Measurements from ENCODE around the gene DCP1A. TPM values are rescaled to one million over a fixed set of nuclear protein-coding genes. Genes with fewer than 3 reads are reported as not detected.

The DCP1A gene
- total RNA-seq, 2 experiments from 2014 or later = 21.8 to 23.2 TPM

DNA sequence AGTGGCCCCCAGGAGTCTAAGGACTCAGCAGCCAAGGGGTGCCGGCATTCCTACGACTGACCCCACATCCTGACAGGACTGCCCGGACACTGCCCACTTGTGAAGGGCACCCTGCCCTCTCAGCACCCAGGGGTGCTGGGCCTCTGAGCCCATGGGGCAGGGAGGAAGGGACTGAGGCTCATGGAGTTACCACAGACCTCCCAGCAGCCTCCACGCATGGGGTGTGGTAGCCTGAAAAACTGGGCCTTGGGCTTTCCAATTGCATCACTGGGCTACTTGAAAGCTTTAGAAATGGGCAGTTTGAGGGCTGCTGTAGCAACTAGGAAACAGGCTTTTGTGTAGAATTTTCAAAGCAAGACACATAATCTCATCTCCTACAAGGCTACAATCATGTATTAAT, 104.7 kb downstream of the DCP1A start:
- H3K79me2 ChIP-seq (ENCODE audit: insufficient read depth, low read depth, low read length) = peaks cover 61% of the 10 kb centered on the region
- no TSS peak for BruUV-seq (replicated peaks)

DNA sequence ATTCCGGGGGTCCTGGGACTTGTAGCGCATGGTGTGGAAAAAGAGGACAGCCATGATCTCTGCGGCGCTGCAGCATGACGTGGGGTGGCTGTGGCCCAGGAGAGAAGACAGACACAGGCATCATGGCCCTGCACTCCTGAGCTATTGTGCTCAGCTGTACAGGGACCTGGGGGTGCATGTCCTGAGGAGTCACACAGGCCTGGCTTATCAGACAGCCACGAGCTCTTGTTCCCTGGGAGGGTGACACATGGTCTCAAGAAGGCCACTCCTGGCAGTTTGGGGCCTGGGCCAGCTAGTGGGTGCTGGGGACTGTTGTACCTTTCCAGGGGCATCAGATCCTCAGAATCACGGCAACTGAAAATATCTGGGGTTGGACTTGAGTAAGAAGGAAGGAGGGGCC, 105.2 kb downstream of the DCP1A start:
- H3K27ac ChIP-seq (ENCODE audit: low read depth, low read length, poor library complexity, severe bottlenecking) = no peak overlapping the region
- H3K4me1 ChIP-seq (ENCODE audit: insufficient read depth, low read length, poor library complexity, severe bottlenecking) = no peaks in the 10 kb centered on the region
- H2AFZ ChIP-seq (ENCODE audit: low read length) = no peak overlapping the region
- H3K36me3 ChIP-seq (ENCODE audit: insufficient read depth, low read length) = peaks cover 88% of the 10 kb centered on the region
- H4K20me1 ChIP-seq (ENCODE audit: insufficient read depth, low read length) = peaks cover 18% of the 10 kb centered on the region
- peaks cover 56% of the 10 kb centered on the region for H3K79me2 ChIP-seq (ENCODE audit: insufficient read depth, low read depth, low read length)
- intact Hi-C loops (cut with micrococcal nuclease; ENCODE audit: unreplicated experiment) = no loop called here
- BruUV-seq (replicated peaks) = no TSS peak
- TF ChIP-seq, protein P1, sequence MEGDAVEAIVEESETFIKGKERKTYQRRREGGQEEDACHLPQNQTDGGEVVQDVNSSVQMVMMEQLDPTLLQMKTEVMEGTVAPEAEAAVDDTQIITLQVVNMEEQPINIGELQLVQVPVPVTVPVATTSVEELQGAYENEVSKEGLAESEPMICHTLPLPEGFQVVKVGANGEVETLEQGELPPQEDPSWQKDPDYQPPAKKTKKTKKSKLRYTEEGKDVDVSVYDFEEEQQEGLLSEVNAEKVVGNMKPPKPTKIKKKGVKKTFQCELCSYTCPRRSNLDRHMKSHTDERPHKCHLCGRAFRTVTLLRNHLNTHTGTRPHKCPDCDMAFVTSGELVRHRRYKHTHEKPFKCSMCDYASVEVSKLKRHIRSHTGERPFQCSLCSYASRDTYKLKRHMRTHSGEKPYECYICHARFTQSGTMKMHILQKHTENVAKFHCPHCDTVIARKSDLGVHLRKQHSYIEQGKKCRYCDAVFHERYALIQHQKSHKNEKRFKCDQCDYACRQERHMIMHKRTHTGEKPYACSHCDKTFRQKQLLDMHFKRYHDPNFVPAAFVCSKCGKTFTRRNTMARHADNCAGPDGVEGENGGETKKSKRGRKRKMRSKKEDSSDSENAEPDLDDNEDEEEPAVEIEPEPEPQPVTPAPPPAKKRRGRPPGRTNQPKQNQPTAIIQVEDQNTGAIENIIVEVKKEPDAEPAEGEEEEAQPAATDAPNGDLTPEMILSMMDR (conservative IDR thresholded peaks at IDR 0.05; ENCODE audit: low read length) = no peak
- TF ChIP-seq EZH2phosphoT487 (IDR thresholded peaks at IDR 0.05; ENCODE audit: borderline replicate concordance, low read depth, low read length) = no peak
- no peak overlapping the region for H3K4me2 ChIP-seq (ENCODE audit: low read length)
- no peak for DNase-seq (ENCODE audit: low spot score)
- no peak overlapping the region for H3K4me3 ChIP-seq (ENCODE audit: low read depth, low read length, poor library complexity, severe bottlenecking)
- H3K9me2 ChIP-seq (ENCODE audit: insufficient read depth, low read length) = no peaks in the 10 kb centered on the region
- CTCF ChIA-PET (ENCODE audit: unreplicated experiment) = no interaction called here
- H3K9me3 ChIP-seq (ENCODE audit: low read length) = no peaks in the 10 kb centered on the region
- POLR2A ChIA-PET = no interaction called here

More for the DNA sequence above, 104.7 kb downstream of the DCP1A start:
- Histone ChIP-seq H4K20me1 (ENCODE audit: insufficient read depth, low read length) (peaks cover 21% of the 10 kb centered on the region), H2AFZ (ENCODE audit: low read length) (no peak overlapping the region), H3K4me1 (ENCODE audit: insufficient read depth, low read length, poor library complexity, severe bottlenecking) (peaks cover 3% of the 10 kb centered on the region), H3K9me2 (ENCODE audit: insufficient read depth, low read length) (no peaks in the 10 kb centered on the region), H3K27ac (ENCODE audit: low read depth, low read length, poor library complexity, severe bottlenecking) (no peak overlapping the region), H3K36me3 (ENCODE audit: insufficient read depth, low read length) (peaks cover 88% of the 10 kb centered on the region), H3K4me3 (ENCODE audit: low read depth, low read length, poor library complexity, severe bottlenecking) (no peak overlapping the region), H3K9me3 (ENCODE audit: low read length) (no peaks in the 10 kb centered on the region), H3K4me2 (ENCODE audit: low read length) (no peak overlapping the region)
- CTCF ChIA-PET (ENCODE audit: unreplicated experiment) = no interaction called here
- no peak for DNase-seq (ENCODE audit: low spot score)
- no peak for TF ChIP-seq EZH2phosphoT487 (IDR thresholded peaks at IDR 0.05; ENCODE audit: borderline replicate concordance, low read depth, low read length)
- TF ChIP-seq, protein P1 (conservative IDR thresholded peaks at IDR 0.05; ENCODE audit: low read length) = no peak
- intact Hi-C loops (cut with micrococcal nuclease; ENCODE audit: unreplicated experiment) = no loop called here
- POLR2A ChIA-PET = no interaction called here

DNA sequence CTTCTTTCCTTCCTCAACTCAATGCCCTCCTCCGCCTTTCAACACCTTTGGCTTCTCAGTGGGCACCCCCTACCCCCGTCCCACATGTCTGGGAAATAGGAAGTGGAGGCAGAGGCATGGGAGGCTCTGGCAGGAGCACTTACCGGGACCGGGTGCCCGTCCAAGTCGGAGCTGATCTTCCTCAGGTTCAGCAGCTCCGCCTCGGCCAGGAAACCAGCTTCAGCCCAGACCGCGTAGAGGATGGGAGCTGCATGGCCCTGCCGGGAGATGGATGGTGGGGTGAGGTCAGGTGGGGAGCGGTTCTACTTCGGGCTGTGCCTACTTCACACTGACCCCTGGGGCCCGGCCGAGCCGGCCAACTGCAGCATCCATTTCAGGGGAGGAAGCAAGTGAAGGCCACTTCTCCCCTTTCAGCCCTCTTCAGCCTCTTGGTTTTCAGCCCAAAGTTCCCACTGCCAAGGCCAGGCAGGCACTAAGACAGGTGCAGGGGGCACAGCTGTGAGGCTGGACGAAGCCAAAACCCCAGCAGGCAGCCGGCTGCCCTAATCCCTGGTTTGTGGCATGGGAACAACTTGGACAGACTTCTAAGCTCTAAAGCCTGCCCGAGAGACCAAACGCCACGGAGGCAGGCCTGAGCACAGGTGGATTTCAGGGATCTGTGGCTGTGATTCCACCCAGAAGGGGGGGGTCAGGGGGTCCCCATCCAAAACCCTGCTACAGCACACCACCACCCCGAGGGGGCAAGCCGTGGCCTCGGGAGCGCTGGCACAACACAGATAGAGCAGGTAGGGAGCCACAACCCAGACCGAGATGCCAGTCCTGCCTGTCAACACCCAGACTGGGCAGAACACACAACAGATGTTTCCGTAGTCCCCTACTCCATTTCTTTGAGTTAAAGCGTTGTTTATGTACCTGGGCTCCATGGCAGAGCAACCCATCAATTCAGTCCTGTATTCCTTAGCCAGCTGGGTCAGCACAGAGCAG, 106.1 kb downstream of the DCP1A start:
- POLR2A ChIA-PET = interaction anchor here (0.6 to 1.6 kb wide), 2 partner anchors 12 to 76 kb away, joined by 3 to 5 read pairs; no protein-coding TSS in a partner anchor
- Histone ChIP-seq H3K36me3 (ENCODE audit: insufficient read depth, low read length) (peaks cover 93% of the 10 kb centered on the region), H3K4me3 (ENCODE audit: low read depth, low read length, poor library complexity, severe bottlenecking) (no peak overlapping the region), H2AFZ (ENCODE audit: low read length) (no peak overlapping the region), H4K20me1 (ENCODE audit: insufficient read depth, low read length) (peaks cover 18% of the 10 kb centered on the region), H3K4me2 (ENCODE audit: low read length) (no peak overlapping the region), H3K4me1 (ENCODE audit: insufficient read depth, low read length, poor library complexity, severe bottlenecking) (peaks cover 3% of the 10 kb centered on the region), H3K9me3 (ENCODE audit: low read length) (no peaks in the 10 kb centered on the region), H3K79me2 (ENCODE audit: insufficient read depth, low read depth, low read length) (peaks cover 47% of the 10 kb centered on the region), H3K27ac (ENCODE audit: low read depth, low read length, poor library complexity, severe bottlenecking) (no peak overlapping the region), H3K9me2 (ENCODE audit: insufficient read depth, low read length) (no peaks in the 10 kb centered on the region)
- CTCF ChIA-PET (ENCODE audit: unreplicated experiment) = interaction anchor here (0.5 kb wide), 1 partner anchor 74 kb away, joined by 3 read pairs; no protein-coding TSS in a partner anchor
- BruUV-seq (replicated peaks) = no TSS peak
- no peak for DNase-seq (ENCODE audit: low spot score)
- intact Hi-C loops (cut with micrococcal nuclease; ENCODE audit: unreplicated experiment) = no loop called here
- TF ChIP-seq, protein P1 (conservative IDR thresholded peaks at IDR 0.05; ENCODE audit: low read length) = no peak
- no peak for TF ChIP-seq EZH2phosphoT487 (IDR thresholded peaks at IDR 0.05; ENCODE audit: borderline replicate concordance, low read depth, low read length)

All from OCI-LY7 (cell line).